ENCODE measurements around the gene OSBPL10. TPM values are rescaled to one million over a fixed set of nuclear protein-coding genes. Genes with fewer than 3 reads are reported as not detected.

OSBPL10 gene
- total and polyA plus RNA-seq, 2 of the 4 experiments (the other 2 are of a cell fraction), result 9.5 to 10.1 TPM

DNA sequence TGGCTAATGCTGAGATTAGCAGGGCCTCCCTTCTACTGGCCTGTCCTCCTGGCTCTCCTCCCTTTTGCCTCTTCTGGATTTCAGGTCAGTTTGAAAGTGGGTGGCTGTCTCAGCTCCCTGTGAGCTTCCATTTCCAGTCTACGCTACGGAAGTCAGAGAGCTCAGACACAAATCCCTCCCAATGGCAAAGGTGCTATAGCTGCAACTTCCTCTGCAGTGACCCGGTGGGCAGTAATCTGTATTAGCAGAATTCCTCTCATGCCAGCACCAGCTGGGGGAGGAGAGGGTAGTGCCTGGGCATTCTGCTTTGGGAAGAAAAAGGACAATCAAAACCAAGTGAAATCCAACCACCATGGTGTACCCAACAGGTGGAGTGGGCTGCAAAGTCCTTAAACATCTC, 276.9 kb downstream of the OSBPL10 start:
- POLR2A ChIA-PET (ENCODE audit: unreplicated experiment), result no interaction called here
- no peaks in the 10 kb centered on the region for H4K20me1 ChIP-seq (ENCODE audit: insufficient read depth, low read length)
- no peak overlapping the region for H2AK9ac ChIP-seq (replicated peaks; ENCODE audit: low read depth, low read length, poor library complexity)
- H2BK120ac ChIP-seq (ENCODE audit: low read depth, low read length), result no peak overlapping the region
- CTCF ChIA-PET, result interaction anchor here (1.3 kb wide), 1 partner anchor 21 kb away, joined by 4 read pairs; no protein-coding TSS in a partner anchor
- intact Hi-C loops (cut with micrococcal nuclease) (no loop called here), dilution Hi-C loops (cut with HindIII; ENCODE audit: low sequenced_read_pairs, unreplicated experiment) (no loop called here), in situ Hi-C loops (cut with MboI; ENCODE audit: low sequenced_read_pairs) (no loop called here)
- H3K9me3 ChIP-seq (ENCODE audit: control insufficient read depth, insufficient read depth, low read length), result no peaks in the 10 kb centered on the region
- no peak overlapping the region for H2BK5ac ChIP-seq (ENCODE audit: low read depth, low read length, poor library complexity, severe bottlenecking)
- no peak overlapping the region for H3K56ac ChIP-seq (ENCODE audit: extremely low read depth, insufficient read depth, low read length)
- no peak overlapping the region for H2BK15ac ChIP-seq (ENCODE audit: low read depth, low read length)
- H3K36me3 ChIP-seq (ENCODE audit: control insufficient read depth, insufficient read depth, low read length), result peaks cover 7% of the 10 kb centered on the region
- peaks cover 13% of the 10 kb centered on the region for H3K9me1 ChIP-seq (ENCODE audit: insufficient read depth, low read length)
- H3K27ac ChIP-seq (ENCODE audit: insufficient read depth, low read length), result peak overlapping the region; percentile 16; the same call in 1 of the 2 replicates
- no peak overlapping the region for H4K8ac ChIP-seq (ENCODE audit: low read depth in 2 of 2, low read length in 2 of 2)
- ATAC-seq (ENCODE audit: low read depth), result no peak
- H2AK5ac ChIP-seq (ENCODE audit: low read depth, low read length), result no peak overlapping the region
- no peak overlapping the region for H3K4me3 ChIP-seq (ENCODE audit: insufficient read depth, low read depth, low read length)
- H3K9ac ChIP-seq (ENCODE audit: low read depth, low read length), result no peak overlapping the region
- no TSS peak for BruUV-seq (replicated peaks)
- DNase-seq, result no peak
- H3K23ac ChIP-seq (ENCODE audit: low read depth, low read length), result no peak overlapping the region
- H2BK20ac ChIP-seq (ENCODE audit: low read depth, low read length), result no peak overlapping the region
- no peak overlapping the region for H3K4me2 ChIP-seq (ENCODE audit: low read depth, low read length)
- H3K4me1 ChIP-seq (ENCODE audit: control insufficient read depth, insufficient read depth, low read length), result peaks cover 20% of the 10 kb centered on the region
- H2AFZ ChIP-seq (replicated peaks; ENCODE audit: low read length, poor library complexity), result no peak overlapping the region
- H3K27me3 ChIP-seq (ENCODE audit: control insufficient read depth, insufficient read depth, low read length), result no peaks in the 10 kb centered on the region
- no peak overlapping the region for H3K14ac ChIP-seq (replicated peaks; ENCODE audit: low read depth, low read length)
- WGBS, 2 experiments (ENCODE audit: extremely low coverage in 2 of 2, insufficient read length in 1 of 2), result no CpG with 5 or more reads among the region's 3 CpGs
- H3K79me1 ChIP-seq (ENCODE audit: low read depth in 1 of 2, low read length in 2 of 2), result 0 out of 4 replicates have a peak, but pooled peaks cover 0 to 5% of the 10 kb centered on the region in 2 experiments
- no peak overlapping the region for H4K91ac ChIP-seq (ENCODE audit: insufficient read depth, low read depth, low read length)
- no peak overlapping the region for H3K18ac ChIP-seq (ENCODE audit: low read depth, low read length)
- H4K5ac ChIP-seq (ENCODE audit: low read depth, low read length), result no peak overlapping the region
- no peak overlapping the region for H3K4ac ChIP-seq (ENCODE audit: low read depth, low read length)
- no peak for TF ChIP-seq NFE2L2 (IDR thresholded peaks at IDR 0.05; ENCODE audit: low read depth, low read length)
- TF ChIP-seq CHD1 (IDR thresholded peaks at IDR 0.05; ENCODE audit: low read depth, low read length), result no peak
- no peak for TF ChIP-seq RAD21 (IDR thresholded peaks at IDR 0.05; ENCODE audit: low read length)
- TF ChIP-seq FOS (IDR thresholded peaks at IDR 0.05; ENCODE audit: low read depth, low read length), result no peak
- TF ChIP-seq BHLHE40 (IDR thresholded peaks at IDR 0.05; ENCODE audit: low read depth, low read length), result no peak
- TF ChIP-seq, protein P1, sequence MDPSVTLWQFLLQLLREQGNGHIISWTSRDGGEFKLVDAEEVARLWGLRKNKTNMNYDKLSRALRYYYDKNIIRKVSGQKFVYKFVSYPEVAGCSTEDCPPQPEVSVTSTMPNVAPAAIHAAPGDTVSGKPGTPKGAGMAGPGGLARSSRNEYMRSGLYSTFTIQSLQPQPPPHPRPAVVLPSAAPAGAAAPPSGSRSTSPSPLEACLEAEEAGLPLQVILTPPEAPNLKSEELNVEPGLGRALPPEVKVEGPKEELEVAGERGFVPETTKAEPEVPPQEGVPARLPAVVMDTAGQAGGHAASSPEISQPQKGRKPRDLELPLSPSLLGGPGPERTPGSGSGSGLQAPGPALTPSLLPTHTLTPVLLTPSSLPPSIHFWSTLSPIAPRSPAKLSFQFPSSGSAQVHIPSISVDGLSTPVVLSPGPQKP (IDR thresholded peaks at IDR 0.05; ENCODE audit: borderline replicate concordance, low read depth, low read length), result no peak
- TF ChIP-seq, protein P2, sequence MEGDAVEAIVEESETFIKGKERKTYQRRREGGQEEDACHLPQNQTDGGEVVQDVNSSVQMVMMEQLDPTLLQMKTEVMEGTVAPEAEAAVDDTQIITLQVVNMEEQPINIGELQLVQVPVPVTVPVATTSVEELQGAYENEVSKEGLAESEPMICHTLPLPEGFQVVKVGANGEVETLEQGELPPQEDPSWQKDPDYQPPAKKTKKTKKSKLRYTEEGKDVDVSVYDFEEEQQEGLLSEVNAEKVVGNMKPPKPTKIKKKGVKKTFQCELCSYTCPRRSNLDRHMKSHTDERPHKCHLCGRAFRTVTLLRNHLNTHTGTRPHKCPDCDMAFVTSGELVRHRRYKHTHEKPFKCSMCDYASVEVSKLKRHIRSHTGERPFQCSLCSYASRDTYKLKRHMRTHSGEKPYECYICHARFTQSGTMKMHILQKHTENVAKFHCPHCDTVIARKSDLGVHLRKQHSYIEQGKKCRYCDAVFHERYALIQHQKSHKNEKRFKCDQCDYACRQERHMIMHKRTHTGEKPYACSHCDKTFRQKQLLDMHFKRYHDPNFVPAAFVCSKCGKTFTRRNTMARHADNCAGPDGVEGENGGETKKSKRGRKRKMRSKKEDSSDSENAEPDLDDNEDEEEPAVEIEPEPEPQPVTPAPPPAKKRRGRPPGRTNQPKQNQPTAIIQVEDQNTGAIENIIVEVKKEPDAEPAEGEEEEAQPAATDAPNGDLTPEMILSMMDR (conservative IDR thresholded peaks at IDR 0.05; ENCODE audit: low read depth, low read length), result no peak
- no peak for TF ChIP-seq POLR2A (IDR thresholded peaks at IDR 0.05; ENCODE audit: low read depth, low read length)
- no peak for TF ChIP-seq MAFK (IDR thresholded peaks at IDR 0.05; ENCODE audit: low read depth, low read length)
- TF ChIP-seq MXI1 (IDR thresholded peaks at IDR 0.05; ENCODE audit: borderline replicate concordance, low read depth, low read length), result no peak
- TF ChIP-seq, protein P3, sequence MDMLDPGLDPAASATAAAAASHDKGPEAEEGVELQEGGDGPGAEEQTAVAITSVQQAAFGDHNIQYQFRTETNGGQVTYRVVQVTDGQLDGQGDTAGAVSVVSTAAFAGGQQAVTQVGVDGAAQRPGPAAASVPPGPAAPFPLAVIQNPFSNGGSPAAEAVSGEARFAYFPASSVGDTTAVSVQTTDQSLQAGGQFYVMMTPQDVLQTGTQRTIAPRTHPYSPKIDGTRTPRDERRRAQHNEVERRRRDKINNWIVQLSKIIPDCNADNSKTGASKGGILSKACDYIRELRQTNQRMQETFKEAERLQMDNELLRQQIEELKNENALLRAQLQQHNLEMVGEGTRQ (IDR thresholded peaks at IDR 0.05; ENCODE audit: low read depth, low read length), result no peak
- no peak for TF ChIP-seq SMC3 (IDR thresholded peaks at IDR 0.05; ENCODE audit: low read depth, low read length)
- no peak for TF ChIP-seq CEBPB (IDR thresholded peaks at IDR 0.05; ENCODE audit: low read depth, low read length)
- no peak for TF ChIP-seq RFX5 (IDR thresholded peaks at IDR 0.05; ENCODE audit: low read depth, low read length)
